Central memory CD4-positive, alpha-beta T cell (primary cell): ENCODE measurements around the gene DNAAF5.

Source experiments
- DNase-seq: peaks from one replicate; pipeline ENCODE4 v3.0.0; 2022

Gene DNAAF5

DNA sequence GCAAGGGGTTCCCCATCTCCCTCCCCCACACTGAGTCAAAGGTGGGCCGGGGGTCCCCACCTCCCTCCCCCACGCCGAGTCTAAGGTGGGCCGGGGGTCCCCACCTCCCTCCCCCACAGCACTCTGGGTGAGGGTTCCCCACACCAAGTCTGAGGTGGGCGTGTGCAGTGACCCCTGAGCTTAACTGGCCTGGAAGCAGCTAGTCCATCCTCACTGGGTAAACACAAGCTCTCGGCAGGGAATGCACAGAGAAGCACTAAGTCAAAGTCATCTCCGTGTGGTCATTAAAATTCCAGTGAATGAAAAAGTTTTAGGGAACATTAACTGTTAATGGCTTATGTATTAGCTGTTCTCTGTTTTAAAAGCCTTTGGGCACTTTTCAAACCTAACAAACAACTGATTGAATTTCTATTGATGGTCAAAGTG is 44.3 kb downstream of the DNAAF5 start:
- DNase-seq = no peak

DNA sequence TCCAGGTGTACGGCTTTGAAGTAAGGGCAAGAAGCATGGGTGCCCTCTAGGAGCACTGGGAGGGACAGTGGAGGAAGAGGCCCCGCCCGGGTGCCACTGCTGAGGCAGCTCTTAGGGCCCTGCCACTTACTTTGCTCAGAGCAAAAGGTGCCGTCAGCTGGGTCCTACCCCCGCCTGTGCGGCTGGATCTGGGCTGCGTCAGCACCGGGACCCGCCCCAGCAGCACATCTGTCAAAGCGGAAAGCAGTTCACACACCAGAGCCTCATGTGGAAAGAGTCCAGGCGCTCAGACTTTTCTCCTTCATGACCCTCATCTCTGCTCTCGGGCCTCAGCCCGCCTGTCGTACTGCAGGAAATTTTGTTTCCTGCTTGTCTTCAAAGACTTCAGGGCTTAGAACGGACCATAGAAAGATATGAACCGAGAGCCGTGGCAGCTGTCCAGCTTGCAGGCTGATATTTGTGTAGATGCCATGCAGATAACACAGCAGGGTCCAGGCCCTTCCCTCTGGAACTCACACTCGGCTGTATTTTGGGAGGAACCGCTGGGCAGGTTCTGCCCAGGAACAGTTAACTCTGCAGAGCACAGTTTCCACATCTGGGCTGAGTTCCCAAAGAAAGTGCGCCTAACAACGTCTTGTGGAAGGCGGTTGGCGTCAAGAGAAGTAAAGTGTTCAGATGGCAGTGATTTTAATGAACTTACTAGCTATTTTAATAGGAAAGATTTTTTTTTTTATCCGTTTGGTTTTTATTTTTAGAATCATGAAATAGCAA is 44.9 kb downstream of the DNAAF5 start:
- no peak for DNase-seq

DNA sequence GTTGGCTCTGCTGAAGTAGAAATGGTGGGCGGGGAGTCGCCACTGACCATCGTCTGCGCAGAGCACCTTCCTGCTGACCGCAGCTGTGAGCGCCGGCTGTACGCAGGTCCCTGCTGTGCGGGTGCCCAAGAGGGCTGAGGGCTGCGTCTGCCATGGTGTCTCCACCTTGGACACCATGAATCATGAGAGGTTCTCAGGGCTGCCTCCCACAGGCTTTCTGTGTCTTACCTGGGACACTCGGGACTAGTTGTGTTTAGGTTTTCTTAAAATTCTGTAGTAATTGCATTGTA is 45.5 kb downstream of the DNAAF5 start:
- no peak for DNase-seq

DNA sequence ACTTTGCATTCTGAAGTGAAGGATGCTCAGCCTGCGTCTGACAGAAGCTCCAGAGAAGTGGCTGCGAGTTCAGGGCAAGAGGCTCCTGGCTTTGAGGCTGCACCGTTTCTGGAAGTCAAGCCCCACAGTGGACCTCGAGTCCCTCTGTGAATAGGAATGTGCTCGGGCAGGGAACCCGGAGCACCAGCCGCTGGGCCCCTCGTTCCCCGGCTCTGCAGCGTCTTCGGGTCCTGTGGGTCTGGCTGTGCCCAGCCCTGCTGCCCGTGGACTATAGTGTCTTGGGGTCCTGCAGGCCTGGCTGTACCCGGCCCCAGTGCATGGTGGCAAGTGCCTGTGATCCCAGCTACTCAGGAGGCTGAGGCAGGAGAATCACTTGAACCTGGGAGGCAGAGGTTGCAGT is 45.9 kb downstream of the DNAAF5 start:
- no peak for DNase-seq

DNA sequence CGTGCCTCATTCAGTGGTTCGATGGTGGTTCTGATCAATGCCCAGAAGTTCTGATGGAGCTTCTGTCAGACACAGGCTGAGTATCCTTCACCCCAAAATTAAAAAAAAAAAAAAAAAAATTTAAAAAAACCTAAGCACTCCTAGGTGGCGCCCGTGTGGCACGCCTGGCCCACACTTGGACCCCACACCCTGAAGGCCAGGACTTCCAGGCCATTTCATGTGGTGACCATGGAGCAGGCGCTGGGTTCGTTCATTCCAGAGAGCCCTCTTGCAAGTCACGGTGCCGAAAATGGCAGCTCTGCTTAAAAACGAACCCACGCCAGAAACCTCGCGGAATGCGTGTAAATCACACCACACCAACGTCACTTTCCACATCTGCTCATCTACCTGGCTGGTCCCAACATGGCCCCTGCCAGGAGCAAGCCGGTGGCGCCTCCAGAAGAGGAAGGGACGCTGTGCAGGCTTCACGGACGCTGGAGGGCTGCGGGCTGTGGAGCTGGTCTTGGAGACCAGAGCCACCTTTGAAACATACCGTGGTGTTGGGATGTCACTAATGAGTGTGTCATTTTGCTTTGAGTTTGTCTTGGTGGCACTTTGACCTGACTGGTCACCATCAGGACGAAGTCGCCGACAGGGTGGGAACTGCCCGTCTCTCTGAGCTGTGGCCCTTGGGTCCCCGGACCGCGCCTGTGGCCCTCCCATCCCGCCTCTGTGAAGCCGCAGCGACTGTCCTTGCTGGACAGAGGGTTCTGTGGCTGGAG is 46.5 kb downstream of the DNAAF5 start:
- DNase-seq = no peak

DNA sequence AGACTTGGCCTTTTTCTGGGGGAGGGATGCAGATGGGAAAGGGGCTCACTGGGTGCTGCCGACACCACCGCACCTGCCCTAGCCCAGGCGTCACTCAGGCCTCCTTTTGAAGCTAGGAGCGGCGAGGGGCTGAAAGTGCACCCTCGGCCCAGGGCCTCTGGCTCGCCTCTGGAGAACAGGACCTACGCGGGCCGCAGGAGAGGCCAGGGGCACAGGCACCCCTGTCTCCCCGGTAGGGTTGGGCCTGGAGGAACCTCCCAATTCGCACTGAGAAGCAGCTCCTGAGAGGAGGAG is 47.1 kb downstream of the DNAAF5 start:
- no peak for DNase-seq

DNA sequence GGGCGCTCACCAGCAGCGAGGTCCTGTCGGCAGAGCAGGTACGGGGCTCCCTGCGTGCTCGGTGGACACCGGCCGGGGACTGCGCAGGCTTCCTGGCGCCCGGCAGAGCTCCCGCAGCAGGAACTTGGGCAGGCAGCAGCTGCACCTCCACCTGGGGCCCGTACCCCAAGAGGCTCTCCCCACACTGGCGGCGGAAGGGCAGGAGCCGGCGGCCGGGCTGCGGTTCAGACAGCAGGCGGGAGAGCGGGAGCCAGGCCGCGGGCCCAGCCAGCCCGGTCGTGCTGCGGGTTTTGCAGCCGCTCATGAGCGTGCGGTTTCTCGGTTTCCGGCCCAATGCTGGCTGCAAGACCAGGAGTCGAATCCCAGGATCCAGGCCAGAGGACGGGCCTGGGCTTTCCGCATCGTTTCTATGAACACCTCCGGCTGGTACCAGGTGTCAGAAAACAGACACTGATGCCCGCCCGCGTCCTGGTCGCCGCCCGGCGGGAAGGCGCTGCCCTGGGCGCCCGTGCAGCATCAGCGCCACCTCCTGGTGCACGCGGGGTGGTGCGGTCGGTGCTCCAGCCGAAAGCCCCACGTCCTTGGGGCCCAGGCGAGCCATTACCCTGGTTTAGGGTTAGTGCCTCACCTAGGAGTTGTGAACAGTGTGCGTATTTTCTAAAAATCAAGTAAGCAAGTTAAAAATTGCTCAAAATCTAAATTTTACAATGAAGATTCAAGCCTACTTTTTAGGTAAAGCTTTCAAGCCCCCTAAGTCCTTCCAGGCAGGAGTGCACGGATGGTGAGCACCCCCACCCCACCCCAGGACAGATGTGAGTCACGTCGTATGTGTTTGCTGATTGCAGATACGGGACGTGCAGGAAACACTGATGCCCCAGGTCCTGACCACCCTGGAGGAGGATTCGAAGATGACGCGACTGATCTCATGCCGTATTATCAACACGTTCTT is 47.9 kb downstream of the DNAAF5 start:
- DNase-seq = peak; percentile 48

DNA sequence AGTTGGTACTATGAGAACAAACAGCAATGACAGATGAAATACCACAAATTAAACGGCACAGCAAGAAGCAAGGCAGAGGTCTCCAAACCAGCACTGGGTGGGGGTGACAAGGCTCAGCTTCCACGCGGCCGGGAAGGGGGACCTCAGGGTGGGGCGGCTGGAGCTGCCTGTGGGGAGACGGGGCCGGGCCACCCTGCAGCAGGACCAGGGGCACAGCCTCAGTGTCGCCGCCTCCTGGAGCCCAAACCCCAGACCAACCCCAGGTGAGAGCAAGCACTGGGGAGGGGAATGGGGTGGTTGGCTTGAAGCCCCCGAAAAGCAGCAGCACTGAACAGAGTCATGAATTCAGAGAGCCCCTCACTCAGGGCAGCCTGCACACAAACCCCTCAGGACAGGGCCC is 49.9 kb downstream of the DNAAF5 start:
- DNase-seq = no peak

DNA sequence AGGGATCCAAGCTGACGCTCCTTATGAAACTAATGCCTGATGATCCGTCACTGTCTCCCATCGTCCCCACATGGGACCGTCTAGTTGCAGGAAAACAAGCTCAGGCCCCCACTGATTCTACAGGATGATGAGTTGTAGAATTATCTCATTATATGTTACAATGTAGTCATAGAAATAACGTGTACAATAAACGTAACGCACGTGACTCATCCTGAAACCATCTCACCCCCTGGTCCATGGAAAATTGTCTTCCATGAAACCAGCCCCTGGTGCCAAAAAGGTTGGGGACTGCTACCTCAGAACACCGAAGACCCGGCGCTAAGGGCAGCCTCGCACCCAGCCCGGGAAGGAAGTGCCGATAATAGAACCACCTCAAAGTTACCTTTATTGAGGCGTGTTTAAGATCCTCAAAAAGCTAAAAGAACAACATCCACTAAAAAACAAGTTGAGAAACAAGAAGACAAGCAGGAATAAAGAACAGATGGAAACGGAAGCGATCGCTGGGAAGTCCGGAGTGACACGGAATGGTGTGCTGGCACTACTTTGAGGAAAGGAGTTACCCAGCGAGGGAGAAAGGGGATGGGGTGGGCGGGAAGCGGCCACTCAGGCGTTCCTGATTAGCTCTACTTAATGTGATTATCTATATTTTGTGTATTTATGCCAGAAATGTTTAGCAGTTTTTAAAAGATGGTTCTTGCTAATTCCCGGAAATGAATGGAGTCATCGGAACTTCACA is 50.7 kb downstream of the DNAAF5 start:
- no peak for DNase-seq

DNA sequence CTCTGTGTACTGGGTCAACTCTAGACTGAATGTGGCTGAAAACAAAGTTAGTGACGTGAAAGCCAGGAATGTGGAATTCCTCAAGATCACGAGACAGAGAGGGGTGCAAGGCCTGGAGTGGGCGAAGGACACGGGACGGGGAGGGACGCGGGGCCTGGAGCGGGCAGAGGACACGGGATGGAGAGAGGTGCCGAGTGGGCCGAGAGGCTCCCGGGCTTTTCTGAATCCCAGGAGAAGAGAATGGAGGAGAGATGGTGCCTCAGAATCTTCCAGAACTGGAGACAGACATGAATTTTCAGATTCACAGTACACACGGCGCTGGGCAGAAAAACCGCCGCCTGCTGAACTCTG is 51.2 kb downstream of the DNAAF5 start:
- no peak for DNase-seq

DNA sequence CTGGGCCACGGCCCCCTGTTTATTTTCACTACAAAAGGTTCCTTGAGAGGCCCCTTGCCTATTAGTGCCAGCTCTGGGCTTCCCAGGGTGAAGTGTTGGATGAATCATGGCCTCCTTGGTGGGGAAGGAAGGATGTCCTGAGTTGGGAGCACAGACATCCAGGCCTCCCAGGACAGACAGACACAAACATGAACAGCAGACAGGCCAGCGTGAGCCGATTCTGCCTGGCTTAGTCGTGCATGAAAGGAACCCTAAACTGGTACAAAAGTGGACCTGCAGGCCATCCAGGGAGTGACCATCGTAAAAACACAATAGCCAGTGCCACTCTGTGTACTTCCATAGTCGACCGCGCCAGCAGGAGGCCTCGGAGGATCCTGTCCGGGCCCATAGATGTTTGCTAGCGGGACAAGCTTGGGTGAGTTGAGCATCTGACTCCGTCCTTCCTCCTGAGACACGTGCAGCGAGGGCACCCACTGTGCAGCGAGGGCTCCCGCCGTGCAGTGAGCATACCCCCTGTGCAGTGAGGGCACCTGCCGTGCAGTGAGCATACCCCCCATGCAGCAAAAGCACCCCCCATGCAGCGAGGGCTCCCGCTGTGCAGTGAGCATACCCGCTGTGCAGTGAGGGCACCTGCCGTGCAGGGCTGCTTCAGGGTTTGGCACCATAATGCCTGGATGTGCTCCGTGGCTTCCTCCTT is 51.9 kb downstream of the DNAAF5 start:
- no peak for DNase-seq

DNA sequence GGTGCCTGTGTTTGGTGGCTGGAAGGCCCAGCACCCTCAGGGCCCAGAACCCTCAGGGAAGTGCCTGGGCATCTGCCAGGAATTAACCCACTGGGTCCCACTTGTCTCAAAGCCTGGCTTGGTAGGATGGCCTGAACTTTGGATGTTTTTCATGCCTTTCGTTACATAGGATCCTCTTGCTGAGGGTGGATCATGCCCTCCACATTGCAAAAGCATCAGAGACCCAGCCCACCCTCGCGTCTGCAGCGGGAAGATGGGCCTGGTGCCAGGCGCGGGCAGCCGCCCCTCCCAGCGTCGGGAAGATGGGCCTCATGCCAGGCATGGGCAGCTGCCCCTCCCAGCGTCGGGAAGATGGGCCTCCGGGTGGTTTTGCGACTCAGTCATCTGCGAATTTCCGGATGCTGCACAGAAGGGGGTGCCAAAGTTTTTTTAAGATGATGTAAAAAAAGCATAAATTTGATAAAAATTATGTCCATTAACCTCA is 52.5 kb downstream of the DNAAF5 start:
- DNase-seq = no peak

DNA sequence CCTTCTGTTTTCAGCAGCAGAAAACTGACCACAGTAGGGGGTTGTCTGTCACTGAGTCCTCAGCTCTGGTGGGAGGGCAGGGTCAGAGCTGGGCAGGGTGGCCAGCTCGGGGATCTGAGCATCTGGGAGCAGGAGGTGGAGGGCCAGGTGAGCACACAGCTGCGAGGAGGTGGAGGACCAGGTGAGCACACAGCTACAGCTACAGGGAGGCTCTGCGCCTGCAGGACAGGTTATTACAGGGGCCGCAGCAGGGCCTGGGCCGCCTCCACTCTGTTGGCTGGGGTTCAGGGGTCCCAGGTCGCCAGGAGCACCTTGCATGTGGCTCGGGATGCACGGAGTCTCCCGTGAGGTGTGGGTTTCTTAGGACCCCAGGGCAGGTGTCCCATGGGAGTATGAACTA is 53.0 kb downstream of the DNAAF5 start:
- DNase-seq = no peak

DNA sequence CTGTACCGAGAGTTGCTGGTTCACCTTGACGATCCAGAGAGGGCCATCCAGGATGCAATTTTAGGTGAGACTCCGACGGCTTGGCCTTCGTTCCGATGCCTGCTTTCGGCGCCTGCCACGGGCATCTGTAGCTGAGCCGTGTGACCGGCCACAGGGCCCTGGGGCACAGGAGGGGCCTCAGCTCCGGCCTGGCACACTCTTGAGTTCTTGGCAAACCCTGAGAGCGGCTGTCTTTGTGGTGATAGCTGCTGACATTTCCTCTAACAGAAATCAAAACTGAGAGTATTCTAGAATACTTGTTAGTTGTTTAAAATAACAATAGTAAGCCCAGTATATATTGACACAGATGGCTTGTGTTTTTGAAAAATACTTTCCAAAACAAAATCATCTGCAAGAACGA is 53.6 kb downstream of the DNAAF5 start:
- DNase-seq = no peak

DNA sequence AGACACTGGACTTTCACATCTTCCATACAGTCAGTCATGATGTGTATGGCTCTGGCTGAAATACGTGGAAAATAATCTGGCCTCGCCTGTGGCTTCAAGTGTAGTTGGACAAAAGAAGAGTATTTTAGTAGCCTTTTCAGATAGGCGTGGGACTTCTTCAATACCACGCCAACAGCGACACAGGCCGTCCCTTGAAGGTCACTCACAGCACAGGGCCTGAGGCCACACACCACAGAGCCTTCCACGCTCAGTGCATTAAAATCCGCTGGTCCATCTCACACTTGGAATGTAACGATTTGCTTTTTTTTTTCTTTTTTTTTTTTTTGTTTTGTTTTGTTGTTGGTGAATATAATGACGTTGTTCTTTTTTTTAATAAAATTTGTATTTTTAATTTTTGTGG is 54.0 kb downstream of the DNAAF5 start:
- no peak for DNase-seq

DNA sequence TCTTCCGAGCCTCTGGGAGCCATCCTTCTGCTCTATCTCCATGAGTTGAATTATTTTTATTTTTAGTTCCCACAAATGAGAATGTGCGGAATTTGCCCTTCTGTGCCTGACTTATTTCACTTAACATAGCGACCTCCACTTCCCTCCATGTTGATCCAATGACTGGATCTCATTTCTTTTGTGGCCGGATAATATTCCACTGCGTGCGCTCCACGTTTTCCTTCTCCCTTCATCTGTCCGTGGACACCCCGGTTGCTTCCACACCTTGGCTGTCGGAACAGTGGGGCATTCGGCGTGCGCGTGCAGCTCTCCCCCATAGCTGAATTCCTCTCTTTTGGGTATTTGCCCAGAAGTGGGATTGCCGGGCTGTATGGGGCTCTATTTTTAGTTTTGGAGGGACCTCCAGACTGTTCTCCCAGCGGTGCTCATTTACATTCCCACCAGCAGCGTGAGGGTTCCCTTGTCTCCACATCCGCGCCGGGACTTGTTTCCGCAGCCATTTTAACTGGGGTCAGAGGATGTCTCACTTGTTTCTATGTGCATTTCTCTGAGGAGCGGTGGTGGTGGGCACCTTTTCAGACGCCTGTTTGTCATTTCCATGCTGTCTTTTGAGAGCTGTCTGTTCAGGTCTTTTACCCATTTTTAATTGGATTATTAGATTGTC is 54.8 kb downstream of the DNAAF5 start:
- no peak for DNase-seq

DNA sequence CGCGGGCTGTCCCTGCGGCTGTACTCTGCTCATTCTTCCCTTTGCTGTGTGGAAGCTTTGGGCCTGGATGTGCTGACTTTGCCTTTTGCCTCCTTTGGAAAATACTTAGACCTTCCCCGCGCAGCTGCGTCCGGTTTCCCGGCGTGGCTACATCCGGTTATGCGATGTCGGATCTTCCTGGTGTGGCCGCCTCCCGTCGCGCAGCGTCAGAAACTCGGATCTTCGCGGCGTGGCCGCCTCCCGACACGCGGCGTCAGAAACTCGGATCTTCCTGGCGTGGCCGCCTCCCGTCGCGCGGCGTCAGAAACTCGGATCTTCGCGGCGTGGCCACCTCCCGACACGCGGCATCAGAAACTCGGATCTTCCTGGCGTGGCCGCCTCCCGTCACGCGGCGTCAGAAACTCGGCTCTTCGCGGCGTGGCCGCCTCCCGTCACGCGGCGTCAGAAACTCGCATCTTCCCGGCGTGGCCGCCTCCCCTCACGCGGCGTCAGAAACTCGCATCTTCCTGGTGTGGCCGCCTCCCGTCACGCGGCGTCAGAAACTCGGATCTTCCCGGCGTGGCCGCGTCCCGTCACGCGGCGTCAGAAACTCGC is 55.5 kb downstream of the DNAAF5 start:
- no peak for DNase-seq

DNA sequence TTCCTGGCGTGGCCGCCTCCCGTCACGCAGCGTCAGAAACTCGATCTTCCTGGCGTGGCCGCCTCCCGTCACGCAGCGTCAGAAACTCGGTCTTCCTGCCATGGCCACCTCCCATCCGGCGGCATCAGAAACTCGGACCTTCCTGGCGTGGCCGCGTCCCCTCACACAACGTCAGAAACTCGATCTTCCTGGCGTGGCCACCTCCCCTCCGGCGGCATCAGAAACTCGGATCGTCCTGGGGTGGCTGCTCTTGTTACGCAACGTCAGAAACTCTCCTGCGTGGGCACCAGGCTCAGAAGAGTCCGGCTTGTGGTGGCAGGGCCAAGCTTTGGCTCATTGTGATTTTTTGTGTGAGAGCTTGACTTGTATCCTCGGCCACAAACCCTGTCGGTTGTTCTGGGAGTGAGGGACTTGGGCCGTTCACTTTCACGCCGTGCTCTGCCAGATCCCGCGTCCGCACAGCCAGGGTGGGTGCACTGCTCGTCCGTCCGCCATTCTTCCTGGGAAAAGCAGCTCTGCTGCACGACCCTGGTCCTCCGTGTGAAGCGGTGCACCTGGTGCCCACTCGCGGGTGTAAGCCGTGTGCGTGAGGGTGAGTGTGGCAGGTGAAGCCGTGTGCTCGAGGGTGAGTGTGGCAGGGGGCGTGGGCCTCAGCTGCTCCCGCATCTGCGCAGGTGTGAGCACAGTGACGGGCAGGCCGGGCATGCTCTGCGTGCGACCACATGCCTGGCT is 56.4 kb downstream of the DNAAF5 start:
- no peak for DNase-seq

DNA sequence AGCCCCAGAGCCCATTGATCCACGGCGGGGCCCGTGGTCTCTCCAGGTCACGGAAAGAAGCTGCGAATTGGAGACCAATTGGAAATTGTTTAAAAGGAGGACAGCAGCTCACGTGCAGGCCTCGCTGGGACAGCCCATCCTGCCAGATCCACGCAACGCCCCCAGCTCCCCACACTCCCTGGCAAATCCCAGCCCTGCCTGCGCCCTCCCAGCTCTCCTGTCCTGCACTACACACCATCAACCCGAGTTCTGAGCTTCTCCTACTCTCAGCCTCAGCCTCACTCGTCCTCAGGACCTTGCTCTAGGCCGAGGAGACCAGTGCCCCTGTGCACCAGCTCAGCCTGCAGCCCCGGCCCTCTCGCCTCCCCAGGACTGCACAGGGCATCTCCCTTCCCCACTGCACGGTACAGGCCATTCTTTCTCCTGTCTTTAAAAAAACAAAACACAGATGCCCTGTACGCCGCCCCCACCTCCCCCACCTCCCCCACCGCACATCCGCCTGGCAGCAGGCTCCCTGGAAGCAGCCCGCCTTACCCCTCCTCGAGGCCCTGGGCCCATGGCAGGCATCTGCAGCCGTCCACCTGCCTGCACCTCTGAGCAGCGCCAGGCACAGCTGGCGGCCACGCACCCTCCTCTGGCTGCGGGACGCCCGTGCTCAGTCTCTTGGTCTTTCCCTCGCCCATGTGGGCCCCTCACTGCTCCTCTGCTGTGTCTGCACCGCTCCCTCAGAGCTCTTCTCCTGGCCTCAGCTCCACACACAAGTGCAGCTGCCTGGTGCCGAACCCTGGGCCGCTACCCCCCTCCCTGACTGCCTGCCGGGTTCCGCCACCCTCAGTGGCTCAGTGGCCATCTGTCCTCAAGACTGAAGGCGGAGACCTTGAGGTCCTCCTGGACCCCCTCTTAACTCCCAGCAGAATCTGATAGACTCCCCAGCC is 57.3 kb downstream of the DNAAF5 start:
- no peak for DNase-seq
